ENCODE results near the gene PPP4R2. TPM values are rescaled to one million over a fixed set of nuclear protein-coding genes. Genes with fewer than 3 reads are reported as not detected.

The PPP4R2 gene
- total RNA-seq, 3 donors from 2014 or later, result 71.5 to 77.5 (median 75.3) TPM

GRCh38 chr3:72961752-72962151 lies 34.9 kb upstream of the PPP4R2 start:
- DNase-seq (no peak), ATAC-seq (no peak)
- Histone ChIP-seq H3K9me3 (no peaks in the 10 kb centered on the region), H3K4me1 (ENCODE audit: low read depth) (peaks cover 7% of the 10 kb centered on the region), H3K4me3 (no peak overlapping the region), H3K36me3 (ENCODE audit: low read depth) (no peaks in the 10 kb centered on the region)
- TF ChIP-seq, protein P1, sequence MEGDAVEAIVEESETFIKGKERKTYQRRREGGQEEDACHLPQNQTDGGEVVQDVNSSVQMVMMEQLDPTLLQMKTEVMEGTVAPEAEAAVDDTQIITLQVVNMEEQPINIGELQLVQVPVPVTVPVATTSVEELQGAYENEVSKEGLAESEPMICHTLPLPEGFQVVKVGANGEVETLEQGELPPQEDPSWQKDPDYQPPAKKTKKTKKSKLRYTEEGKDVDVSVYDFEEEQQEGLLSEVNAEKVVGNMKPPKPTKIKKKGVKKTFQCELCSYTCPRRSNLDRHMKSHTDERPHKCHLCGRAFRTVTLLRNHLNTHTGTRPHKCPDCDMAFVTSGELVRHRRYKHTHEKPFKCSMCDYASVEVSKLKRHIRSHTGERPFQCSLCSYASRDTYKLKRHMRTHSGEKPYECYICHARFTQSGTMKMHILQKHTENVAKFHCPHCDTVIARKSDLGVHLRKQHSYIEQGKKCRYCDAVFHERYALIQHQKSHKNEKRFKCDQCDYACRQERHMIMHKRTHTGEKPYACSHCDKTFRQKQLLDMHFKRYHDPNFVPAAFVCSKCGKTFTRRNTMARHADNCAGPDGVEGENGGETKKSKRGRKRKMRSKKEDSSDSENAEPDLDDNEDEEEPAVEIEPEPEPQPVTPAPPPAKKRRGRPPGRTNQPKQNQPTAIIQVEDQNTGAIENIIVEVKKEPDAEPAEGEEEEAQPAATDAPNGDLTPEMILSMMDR (IDR thresholded peaks at IDR 0.05), result no peak
- intact Hi-C loops (cut with DNase I, micrococcal nuclease), result no loop called here

GRCh38 chr3:72962317-72962716 lies 34.3 kb upstream of the PPP4R2 start:
- no peaks in the 10 kb centered on the region for H3K36me3 ChIP-seq (ENCODE audit: low read depth)
- no peak for DNase-seq
- intact Hi-C loops (cut with DNase I, micrococcal nuclease), result no loop called here

DNA sequence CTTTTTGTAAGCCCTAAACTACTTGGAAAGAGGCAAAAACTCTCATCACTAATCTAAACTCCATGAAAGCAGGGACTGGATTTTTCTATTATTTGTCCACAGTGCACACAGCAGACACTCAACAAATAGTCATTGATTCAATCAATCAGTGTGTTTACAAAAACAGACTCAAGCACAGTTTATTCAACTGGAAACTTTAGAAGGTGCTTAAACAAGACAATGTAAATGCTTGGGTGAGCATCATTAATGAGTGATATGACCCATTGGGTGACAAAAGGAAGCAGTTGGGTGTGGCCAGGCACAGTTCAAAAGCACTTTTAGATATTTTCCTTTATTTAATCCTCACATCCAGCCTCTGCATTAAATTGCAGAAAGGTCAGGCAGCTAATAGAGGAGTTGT lies 32.0 kb upstream of the PPP4R2 start:
- intact Hi-C loops (cut with DNase I, micrococcal nuclease), result no loop called here
- Histone ChIP-seq H3K4me3 (no peak overlapping the region), H3K4me1 (ENCODE audit: low read depth) (peaks cover 7% of the 10 kb centered on the region), H3K36me3 (ENCODE audit: low read depth) (no peaks in the 10 kb centered on the region), H3K9me3 (no peaks in the 10 kb centered on the region)
- no peak for ATAC-seq
- TF ChIP-seq, protein P1 (IDR thresholded peaks at IDR 0.05), result no peak
- DNase-seq, result no peak

More at GRCh38 chr3:72962317-72962716, 34.3 kb upstream of the PPP4R2 start:
- Histone ChIP-seq H3K9me3 (no peaks in the 10 kb centered on the region), H3K4me1 (ENCODE audit: low read depth) (peaks cover 7% of the 10 kb centered on the region), H3K4me3 (no peak overlapping the region)
- ATAC-seq, result no peak
- TF ChIP-seq, protein P1 (IDR thresholded peaks at IDR 0.05), result no peak

- TF ChIP-seq, protein P1 (IDR thresholded peaks at IDR 0.05), result no peak
- H3K36me3 ChIP-seq (ENCODE audit: low read depth), result no peaks in the 10 kb centered on the region
- no peak overlapping the region for H3K4me3 ChIP-seq
- no peak for ATAC-seq
- DNase-seq, result no peak
- peaks cover 2% of the 10 kb centered on the region for H3K4me1 ChIP-seq (ENCODE audit: low read depth)
- H3K9me3 ChIP-seq, result no peaks in the 10 kb centered on the region
- intact Hi-C loops (cut with DNase I, micrococcal nuclease), result no loop called here
These were observed 28.3 kb upstream of the PPP4R2 start for GRCh38 chr3:72968266-72968664.

DNA sequence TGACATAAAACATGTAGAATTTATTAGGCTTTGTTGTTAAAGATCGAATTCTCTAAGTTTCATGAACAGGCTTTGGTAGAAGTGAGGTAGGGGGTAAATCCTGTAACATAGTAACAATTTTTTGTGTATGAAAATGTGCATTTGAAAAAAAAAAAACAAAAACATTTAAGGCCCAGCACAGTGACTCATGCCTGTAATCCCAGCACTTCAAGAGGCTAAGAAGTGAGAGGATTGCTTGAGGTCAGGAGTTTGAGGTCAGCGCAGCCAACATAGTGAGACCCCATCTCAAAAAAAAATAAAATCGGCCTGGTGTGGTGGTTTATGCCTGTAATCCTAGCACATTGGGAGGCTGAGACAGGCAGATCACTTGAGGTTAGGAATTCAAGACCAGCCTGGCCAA lies 26.8 kb upstream of the PPP4R2 start:
- intact Hi-C loops (cut with DNase I, micrococcal nuclease), result no loop called here
- DNase-seq (no peak), ATAC-seq (no peak)
- Histone ChIP-seq H3K36me3 (ENCODE audit: low read depth) (no peaks in the 10 kb centered on the region), H3K4me1 (ENCODE audit: low read depth) (peaks cover 8% of the 10 kb centered on the region), H3K4me3 (no peak overlapping the region), H3K9me3 (no peaks in the 10 kb centered on the region)
- TF ChIP-seq, protein P1 (IDR thresholded peaks at IDR 0.05), result no peak

- DNase-seq (no peak), ATAC-seq (no peak)
- intact Hi-C loops (cut with DNase I, micrococcal nuclease), result no loop called here
- Histone ChIP-seq H3K4me3 (no peak overlapping the region), H3K9me3 (no peaks in the 10 kb centered on the region), H3K4me1 (ENCODE audit: low read depth) (peaks cover 8% of the 10 kb centered on the region), H3K36me3 (ENCODE audit: low read depth) (no peaks in the 10 kb centered on the region)
- TF ChIP-seq, protein P1 (IDR thresholded peaks at IDR 0.05), result no peak
These were observed 25.7 kb upstream of the PPP4R2 start for GRCh38 chr3:72970942-72971341.

Data from mucosa of descending colon (tissue), 3 donors.